Measurements from ENCODE around the gene ESX1. TPM values are rescaled to one million over a fixed set of nuclear protein-coding genes. Genes with fewer than 3 reads are reported as not detected.

ESX1 gene
- polyA plus RNA-seq (2012; ENCODE audit: missing spikeins), result not detected

- no peak for FAIRE-seq
- no peak for DNase-seq (ENCODE audit: insufficient read length)
- TF ChIP-seq POLR2AphosphoS5 (IDR thresholded peaks at IDR 0.05; ENCODE audit: low read depth, low read length) (no peak), POLR2A (IDR thresholded peaks at IDR 0.05; ENCODE audit: low read depth, low read length) (no peak), TAF1 (IDR thresholded peaks at IDR 0.05; ENCODE audit: borderline replicate concordance, low read depth, low read length) (no peak)
Observed at GRCh38 chrX:104254442-104255115, at the start of gene ESX1. TSS of gene ESX1 (minus strand) at chrX:104254933. CDS start at chrX:104254849, 84 bp downstream.

GRCh38 chrX:104295636-104296035 is 40.9 kb upstream of the ESX1 start:
- no peak for DNase-seq (ENCODE audit: insufficient read length)
- FAIRE-seq, result no peak
- TF ChIP-seq POLR2AphosphoS5 (IDR thresholded peaks at IDR 0.05; ENCODE audit: low read depth, low read length) (no peak), TAF1 (IDR thresholded peaks at IDR 0.05; ENCODE audit: borderline replicate concordance, low read depth, low read length) (no peak), POLR2A (IDR thresholded peaks at IDR 0.05; ENCODE audit: low read depth, low read length) (no peak)

- FAIRE-seq (no peak), DNase-seq (ENCODE audit: insufficient read length) (no peak)
- TF ChIP-seq POLR2A (IDR thresholded peaks at IDR 0.05; ENCODE audit: low read depth, low read length) (no peak), POLR2AphosphoS5 (IDR thresholded peaks at IDR 0.05; ENCODE audit: low read depth, low read length) (no peak), TAF1 (IDR thresholded peaks at IDR 0.05; ENCODE audit: borderline replicate concordance, low read depth, low read length) (no peak)
Observed at GRCh38 chrX:104288961-104289360, 34.2 kb upstream of the ESX1 start.

GRCh38 chrX:104288269-104288668 is 33.5 kb upstream of the ESX1 start:
- DNase-seq (ENCODE audit: insufficient read length), result no peak
- no peak for FAIRE-seq
- TF ChIP-seq TAF1 (IDR thresholded peaks at IDR 0.05; ENCODE audit: borderline replicate concordance, low read depth, low read length) (no peak), POLR2A (IDR thresholded peaks at IDR 0.05; ENCODE audit: low read depth, low read length) (no peak), POLR2AphosphoS5 (IDR thresholded peaks at IDR 0.05; ENCODE audit: low read depth, low read length) (no peak)

GRCh38 chrX:104285201-104285600 is 30.5 kb upstream of the ESX1 start:
- no peak for DNase-seq (ENCODE audit: insufficient read length)
- no peak for TF ChIP-seq POLR2A (IDR thresholded peaks at IDR 0.05; ENCODE audit: low read depth, low read length)
- TF ChIP-seq TAF1 (IDR thresholded peaks at IDR 0.05; ENCODE audit: borderline replicate concordance, low read depth, low read length), result no peak
- no peak for TF ChIP-seq POLR2AphosphoS5 (IDR thresholded peaks at IDR 0.05; ENCODE audit: low read depth, low read length)
- FAIRE-seq, result no peak

- FAIRE-seq, result no peak
- TF ChIP-seq POLR2AphosphoS5 (IDR thresholded peaks at IDR 0.05; ENCODE audit: low read depth, low read length), result no peak
- no peak for TF ChIP-seq POLR2A (IDR thresholded peaks at IDR 0.05; ENCODE audit: low read depth, low read length)
- TF ChIP-seq TAF1 (IDR thresholded peaks at IDR 0.05; ENCODE audit: borderline replicate concordance, low read depth, low read length), result no peak
- DNase-seq (ENCODE audit: insufficient read length), result no peak
Observed at GRCh38 chrX:104284507-104284906, 29.8 kb upstream of the ESX1 start.

GRCh38 chrX:104282166-104282725 is 27.5 kb upstream of the ESX1 start:
- DNase-seq (ENCODE audit: insufficient read length), result no peak
- FAIRE-seq, result no peak
- TF ChIP-seq POLR2A (IDR thresholded peaks at IDR 0.05; ENCODE audit: low read depth, low read length), result no peak
- TF ChIP-seq TAF1 (IDR thresholded peaks at IDR 0.05; ENCODE audit: borderline replicate concordance, low read depth, low read length), result no peak
- TF ChIP-seq POLR2AphosphoS5 (IDR thresholded peaks at IDR 0.05; ENCODE audit: low read depth, low read length), result no peak

- no peak for TF ChIP-seq POLR2A (IDR thresholded peaks at IDR 0.05; ENCODE audit: low read depth, low read length)
- no peak for TF ChIP-seq POLR2AphosphoS5 (IDR thresholded peaks at IDR 0.05; ENCODE audit: low read depth, low read length)
- no peak for TF ChIP-seq TAF1 (IDR thresholded peaks at IDR 0.05; ENCODE audit: borderline replicate concordance, low read depth, low read length)
Observed at GRCh38 chrX:104281564-104281963, 26.8 kb upstream of the ESX1 start.

GRCh38 chrX:104280609-104281008 is 25.9 kb upstream of the ESX1 start:
- FAIRE-seq, result no peak
- TF ChIP-seq POLR2AphosphoS5 (IDR thresholded peaks at IDR 0.05; ENCODE audit: low read depth, low read length) (no peak), POLR2A (IDR thresholded peaks at IDR 0.05; ENCODE audit: low read depth, low read length) (no peak), TAF1 (IDR thresholded peaks at IDR 0.05; ENCODE audit: borderline replicate concordance, low read depth, low read length) (no peak)
- DNase-seq (ENCODE audit: insufficient read length), result no peak

More at GRCh38 chrX:104281564-104281963, 26.8 kb upstream of the ESX1 start:
- FAIRE-seq (no peak), DNase-seq (ENCODE audit: insufficient read length) (no peak)

GRCh38 chrX:104270916-104271512 is 16.3 kb upstream of the ESX1 start:
- DNase-seq (ENCODE audit: insufficient read length), result no peak
- TF ChIP-seq TAF1 (IDR thresholded peaks at IDR 0.05; ENCODE audit: borderline replicate concordance, low read depth, low read length) (no peak), POLR2A (IDR thresholded peaks at IDR 0.05; ENCODE audit: low read depth, low read length) (no peak), POLR2AphosphoS5 (IDR thresholded peaks at IDR 0.05; ENCODE audit: low read depth, low read length) (no peak)
- peak; percentile 68 for FAIRE-seq

- DNase-seq (ENCODE audit: insufficient read length) (no peak), FAIRE-seq (no peak)
- TF ChIP-seq POLR2AphosphoS5 (IDR thresholded peaks at IDR 0.05; ENCODE audit: low read depth, low read length) (no peak), TAF1 (IDR thresholded peaks at IDR 0.05; ENCODE audit: borderline replicate concordance, low read depth, low read length) (no peak), POLR2A (IDR thresholded peaks at IDR 0.05; ENCODE audit: low read depth, low read length) (no peak)
Observed at GRCh38 chrX:104270212-104270611, 15.5 kb upstream of the ESX1 start.

GRCh38 chrX:104255465-104255864 is 732 bp upstream of the ESX1 start:
- FAIRE-seq (no peak), DNase-seq (ENCODE audit: insufficient read length) (no peak)
- no peak for TF ChIP-seq POLR2A (IDR thresholded peaks at IDR 0.05; ENCODE audit: low read depth, low read length)
- TF ChIP-seq TAF1 (IDR thresholded peaks at IDR 0.05; ENCODE audit: borderline replicate concordance, low read depth, low read length), result no peak
- no peak for TF ChIP-seq POLR2AphosphoS5 (IDR thresholded peaks at IDR 0.05; ENCODE audit: low read depth, low read length)
